Ascending aorta (tissue), 2 donors: ENCODE results near the gene MIDN. TPM values are rescaled to one million over a fixed set of nuclear protein-coding genes. Genes with fewer than 3 reads are reported as not detected.
"Not testable (repeated sequence)": the region's sequence is repeated elsewhere in the genome, so short reads cannot be mapped to it uniquely, and the experiment has no call there.

Source experiments
- DNase-seq, 2 donors: peaks; one replicate each; pipeline ENCODE4 v3.0.0-alpha.2; 2019; ENCODE audit warnings: low spot score in 2 of 2
- H3K27ac ChIP-seq, 2 donors: fragments of 200-600 bp; sonication (generic); one replicate each; pipeline ENCODE4 v1.5.1; 2016 to 2017; ENCODE audit warnings: mild to moderate bottlenecking in 1 of 2
- H3K27me3 ChIP-seq: fragments of 200-600 bp; sonication (generic); one replicate; pipeline ENCODE4 v1.5.1; 2017
- H3K36me3 ChIP-seq, 2 donors: fragments of 200-600 bp; sonication (generic); one replicate each; pipeline ENCODE4 v1.5.1; 2016
- H3K4me1 ChIP-seq, 2 donors: fragments of 200-600 bp; sonication (generic); one replicate each; pipeline ENCODE4 v1.5.1; 2016 to 2017; ENCODE audit warnings: mild to moderate bottlenecking in 1 of 2
- H3K4me3 ChIP-seq, 2 donors: fragments of 200-600 bp; sonication (generic); one replicate each; pipeline ENCODE4 v1.5.1; 2016 to 2017; ENCODE audit warnings: mild to moderate bottlenecking in 1 of 2
- H3K9me3 ChIP-seq, 2 donors: fragments of 200-600 bp; sonication (generic); one replicate each; pipeline ENCODE4 v1.5.1; 2016
- intact Hi-C: fragments of 100-400 bp; cut with DNase I; formaldehyde crosslinking; loops from one replicate; pipeline ENCODE4 v1.15.1; 2023
- total RNA-seq: library from RNA; depleted of rRNA; stranded (reverse); fragments of >200 nt; gene quantifications from one replicate; pipeline ENCODE4 v1.1.0, GENCODE V29; 2016
- TF ChIP-seq, protein P1 (sequence below), 3 experiments: fragments of 200-600 bp in 2 of 3; fragments of 450-650 bp in 1 of 3; sonication (generic) in 2 of 3; IDR thresholded peaks; one replicate each; pipeline ENCODE4 v1.5.1; 2016 to 2019; ENCODE audit warnings: antibody characterized with exemption in 3 of 3, mild to moderate bottlenecking in 1 of 3, moderate library complexity in 1 of 3

Gene MIDN
- 307 TPM for total RNA-seq

DNA sequence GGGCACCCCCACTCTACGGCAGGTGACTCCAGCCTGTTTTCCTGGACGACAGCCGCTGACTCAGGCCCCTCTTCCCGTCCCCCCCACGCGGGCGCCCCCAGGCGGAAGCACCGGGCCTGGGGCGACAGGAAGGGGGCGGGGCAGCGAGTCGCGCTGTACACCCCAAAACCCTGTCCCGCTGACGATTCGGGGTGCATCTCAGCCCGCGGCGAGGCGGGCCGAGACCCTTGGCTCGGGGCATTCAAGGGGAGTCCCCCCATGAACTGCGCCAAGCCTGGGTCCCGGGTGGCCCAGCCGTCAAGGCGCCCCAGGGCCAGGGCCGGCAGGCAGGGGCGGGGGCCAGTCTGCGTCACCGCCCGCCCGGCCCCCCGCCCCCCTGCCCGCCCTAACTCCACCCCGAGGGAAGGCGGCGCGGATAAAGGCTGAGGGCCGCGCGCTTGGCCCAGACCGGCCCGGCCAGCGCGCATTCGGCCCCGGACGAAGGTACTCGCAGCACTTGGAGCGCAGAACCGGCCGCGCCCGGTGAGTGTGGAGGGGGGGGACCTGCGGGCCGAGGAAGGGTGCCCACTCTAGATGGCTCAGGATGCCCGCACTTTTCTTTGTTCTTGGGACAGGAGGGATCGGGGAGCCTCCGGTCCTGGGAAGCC, at the start of gene MIDN:
Gene MIDN, plus strand, starts transcription at position 445 of the 647 bp plus-strand sequence. CDS start 1,714 bp downstream, outside the sequence.
- Histone ChIP-seq H3K27ac (peak within 1 kb of the TSS; percentile 92 to 99), H3K4me3 (peak within 1 kb of the TSS; percentile 67 to 95), H3K4me1 (peaks cover 28 to 45% of the 10 kb centered on the region in 2 donors), H3K9me3 (no peaks in the 10 kb centered on the region), H3K27me3 (no peaks in the 10 kb centered on the region), H3K36me3 (peaks cover 6 to 15% of the 10 kb centered on the region in 2 donors)
- TF ChIP-seq, protein P1, sequence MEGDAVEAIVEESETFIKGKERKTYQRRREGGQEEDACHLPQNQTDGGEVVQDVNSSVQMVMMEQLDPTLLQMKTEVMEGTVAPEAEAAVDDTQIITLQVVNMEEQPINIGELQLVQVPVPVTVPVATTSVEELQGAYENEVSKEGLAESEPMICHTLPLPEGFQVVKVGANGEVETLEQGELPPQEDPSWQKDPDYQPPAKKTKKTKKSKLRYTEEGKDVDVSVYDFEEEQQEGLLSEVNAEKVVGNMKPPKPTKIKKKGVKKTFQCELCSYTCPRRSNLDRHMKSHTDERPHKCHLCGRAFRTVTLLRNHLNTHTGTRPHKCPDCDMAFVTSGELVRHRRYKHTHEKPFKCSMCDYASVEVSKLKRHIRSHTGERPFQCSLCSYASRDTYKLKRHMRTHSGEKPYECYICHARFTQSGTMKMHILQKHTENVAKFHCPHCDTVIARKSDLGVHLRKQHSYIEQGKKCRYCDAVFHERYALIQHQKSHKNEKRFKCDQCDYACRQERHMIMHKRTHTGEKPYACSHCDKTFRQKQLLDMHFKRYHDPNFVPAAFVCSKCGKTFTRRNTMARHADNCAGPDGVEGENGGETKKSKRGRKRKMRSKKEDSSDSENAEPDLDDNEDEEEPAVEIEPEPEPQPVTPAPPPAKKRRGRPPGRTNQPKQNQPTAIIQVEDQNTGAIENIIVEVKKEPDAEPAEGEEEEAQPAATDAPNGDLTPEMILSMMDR (IDR thresholded peaks at IDR 0.05), result peak in 2 of 3 experiments; percentile 41 to 48
- DNase-seq, result peak; percentile 75 to 92
- intact Hi-C loops, result loop anchor here (1.0 to 10.0 kb wide), 2 partner anchors 18 to 323 kb away; partner anchors contain the start of gene ARID3A

DNA sequence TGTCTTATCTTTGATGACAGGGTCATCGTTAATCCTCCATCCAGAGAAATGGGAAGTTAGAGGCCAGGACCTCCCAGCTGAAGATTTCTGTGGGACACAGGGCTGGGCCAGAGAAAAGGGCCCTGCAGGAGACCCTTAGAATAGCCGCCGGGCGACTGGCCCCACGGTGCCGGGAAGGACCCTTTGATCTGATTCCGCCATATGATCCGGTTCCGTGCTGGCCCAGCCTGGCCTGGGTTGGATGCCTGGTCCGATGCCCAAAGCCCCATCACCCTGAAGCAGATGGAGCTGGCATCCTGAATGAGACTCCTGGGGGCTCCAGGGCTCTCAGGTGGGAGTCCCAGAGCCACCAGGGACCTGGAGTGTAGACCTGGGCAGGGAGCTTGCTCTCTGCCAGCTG, 48.9 kb upstream of the MIDN start:
- Histone ChIP-seq H3K27ac (no peak overlapping the region), H3K27me3 (no peaks in the 10 kb centered on the region), H3K9me3 (no peaks in the 10 kb centered on the region), H3K4me1 (no peaks in the 10 kb centered on the region), H3K36me3 (no peaks in the 10 kb centered on the region), H3K4me3 (no peak overlapping the region)
- TF ChIP-seq, protein P1 (IDR thresholded peaks at IDR 0.05), result no peak
- intact Hi-C loops, result no loop called here
- no peak for DNase-seq

DNA sequence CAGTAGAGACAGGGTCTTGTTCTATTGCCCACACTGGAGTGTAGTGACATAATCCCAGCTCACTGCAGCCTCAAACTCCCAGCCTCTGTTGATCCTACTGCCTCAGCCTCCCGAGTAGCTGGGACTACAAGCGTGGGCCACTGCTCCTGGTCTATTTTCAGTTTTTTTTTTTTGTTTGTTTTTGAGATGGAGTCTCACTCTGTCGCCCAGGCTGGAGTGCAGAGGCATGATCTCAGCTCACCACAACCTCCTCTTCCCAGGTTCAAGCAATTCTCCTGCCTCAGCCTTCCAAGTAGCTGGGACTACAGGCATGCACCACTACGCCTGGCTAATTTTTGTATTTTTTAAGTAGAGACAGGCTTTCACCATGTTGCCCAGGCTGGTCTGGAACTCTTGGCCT, 47.8 kb upstream of the MIDN start:
- H3K36me3 ChIP-seq, intact Hi-C loops, H3K27me3 ChIP-seq, H3K4me3 ChIP-seq, H3K9me3 ChIP-seq, H3K4me1 ChIP-seq, H3K27ac ChIP-seq, DNase-seq: not testable (repeated sequence)

DNA sequence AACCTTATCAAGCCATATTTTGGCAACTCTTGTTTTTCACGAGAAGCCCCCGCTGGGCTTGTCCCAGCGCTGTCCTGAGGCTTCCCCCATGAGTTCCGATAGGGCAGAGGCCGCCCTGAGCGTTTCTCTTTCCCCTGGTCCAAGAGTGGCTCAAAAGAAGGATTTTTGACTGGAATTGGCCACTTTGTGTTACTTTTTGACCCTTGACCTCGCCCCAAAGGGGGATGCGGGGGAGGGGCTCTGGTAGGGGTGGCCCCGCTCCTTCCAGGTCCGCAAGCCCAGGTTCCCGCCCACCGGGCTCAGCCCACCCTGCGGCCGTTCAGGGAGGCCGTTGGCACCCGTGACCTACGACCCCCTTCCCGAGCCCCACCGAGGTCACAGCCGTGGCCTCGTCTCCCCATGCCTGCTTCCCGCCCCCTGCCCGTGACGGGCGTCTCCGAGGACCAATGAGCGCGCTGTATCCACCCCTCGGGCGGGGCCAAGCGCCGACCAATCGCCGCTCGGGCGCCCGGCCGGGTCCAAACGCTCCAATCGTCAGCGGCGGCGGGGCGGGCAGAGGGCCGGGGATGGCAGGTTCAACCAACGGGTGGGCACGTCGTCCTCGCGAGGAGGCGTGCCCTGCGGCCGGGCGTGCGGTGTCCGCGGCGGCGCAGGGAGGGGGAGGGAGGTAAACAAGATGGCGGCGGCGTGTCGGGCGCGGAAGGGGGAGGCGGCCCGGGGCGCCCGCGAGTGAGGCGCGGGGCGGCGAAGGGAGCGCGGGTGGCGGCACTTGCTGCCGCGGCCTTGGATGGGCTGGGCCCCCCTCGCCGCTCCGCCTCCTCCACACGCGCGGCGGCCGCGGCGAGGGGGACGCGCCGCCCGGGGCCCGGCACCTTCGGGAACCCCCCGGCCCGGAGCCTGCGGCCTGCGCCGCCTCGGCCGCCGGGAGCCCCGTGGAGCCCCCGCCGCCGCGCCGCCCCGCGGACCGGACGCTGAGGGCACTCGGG, 43.0 kb upstream of the MIDN start, which contains the start of gene STK11:
Gene STK11, plus strand, starts transcription at position 665 of the 986 bp plus-strand sequence. CDS start 1,136 bp downstream, outside the sequence.
- TF ChIP-seq, protein P1 (IDR thresholded peaks at IDR 0.05), result no peak
- peak; percentile 95 to 99 for DNase-seq
- Histone ChIP-seq H3K27ac (peak within 1 kb of the TSS; percentile 80 to 84), H3K27me3 (no peaks in the 10 kb centered on the region), H3K36me3 (peaks cover 0 to 3% of the 10 kb centered on the region in 2 donors), H3K4me1 (peaks cover 9 to 26% of the 10 kb centered on the region in 2 donors), H3K9me3 (no peaks in the 10 kb centered on the region), H3K4me3 (peak within 1 kb of the TSS; percentile 71 to 95)
- intact Hi-C loops, result loop anchor here (1.0 kb wide), 1 partner anchor 33 kb away; the partner anchor contains the start of gene CBARP

DNA sequence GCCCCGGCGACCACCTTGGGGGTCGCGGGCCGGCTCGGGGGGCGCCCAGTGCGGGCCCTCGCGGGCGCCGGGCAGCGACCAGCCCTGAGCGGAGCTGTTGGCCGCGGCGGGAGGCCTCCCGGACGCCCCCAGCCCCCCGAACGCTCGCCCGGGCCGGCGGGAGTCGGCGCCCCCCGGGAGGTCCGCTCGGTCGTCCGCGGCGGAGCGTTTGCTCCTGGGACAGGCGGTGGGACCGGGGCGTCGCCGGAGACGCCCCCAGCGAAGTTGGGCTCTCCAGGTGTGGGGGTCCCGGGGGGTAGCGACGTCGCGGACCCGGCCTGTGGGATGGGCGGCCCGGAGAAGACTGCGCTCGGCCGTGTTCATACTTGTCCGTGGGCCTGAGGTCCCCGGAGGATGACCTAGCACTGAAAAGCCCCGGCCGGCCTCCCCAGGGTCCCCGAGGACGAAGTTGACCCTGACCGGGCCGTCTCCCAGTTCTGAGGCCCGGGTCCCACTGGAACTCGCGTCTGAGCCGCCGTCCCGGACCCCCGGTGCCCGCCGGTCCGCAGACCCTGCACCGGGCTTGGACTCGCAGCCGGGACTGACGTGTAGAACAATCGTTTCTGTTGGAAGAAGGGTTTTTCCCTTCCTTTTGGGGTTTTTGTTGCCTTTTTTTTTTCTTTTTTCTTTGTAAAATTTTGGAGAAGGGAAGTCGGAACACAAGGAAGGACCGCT, 42.1 kb upstream of the MIDN start:
- intact Hi-C loops, result no loop called here
- peaks cover 0 to 10% of the 10 kb centered on the region in 2 donors for H3K36me3 ChIP-seq
- H3K4me3 ChIP-seq, result peak overlapping the region; percentile 71 to 95
- peaks cover 9 to 26% of the 10 kb centered on the region in 2 donors for H3K4me1 ChIP-seq
- peak overlapping the region; percentile 80 to 84 for H3K27ac ChIP-seq
- H3K9me3 ChIP-seq, result no peaks in the 10 kb centered on the region
- DNase-seq, result no peak
- TF ChIP-seq, protein P1 (IDR thresholded peaks at IDR 0.05), result no peak
- no peaks in the 10 kb centered on the region for H3K27me3 ChIP-seq
